HG02938 (cell line): ENCODE measurements around the gene GPR176.
A peak's percentile ranks its signal among the peaks of the same experiment; 100 is the strongest.

Source experiments
- ATAC-seq: cut with Tn5 transposase; IDR thresholded peaks from one replicate; pipeline ENCODE4 v1.9.1; 2021; ENCODE audit warnings: mild to moderate bottlenecking, moderate library complexity; ENCODE audit not compliant: unreplicated experiment

Gene GPR176

DNA sequence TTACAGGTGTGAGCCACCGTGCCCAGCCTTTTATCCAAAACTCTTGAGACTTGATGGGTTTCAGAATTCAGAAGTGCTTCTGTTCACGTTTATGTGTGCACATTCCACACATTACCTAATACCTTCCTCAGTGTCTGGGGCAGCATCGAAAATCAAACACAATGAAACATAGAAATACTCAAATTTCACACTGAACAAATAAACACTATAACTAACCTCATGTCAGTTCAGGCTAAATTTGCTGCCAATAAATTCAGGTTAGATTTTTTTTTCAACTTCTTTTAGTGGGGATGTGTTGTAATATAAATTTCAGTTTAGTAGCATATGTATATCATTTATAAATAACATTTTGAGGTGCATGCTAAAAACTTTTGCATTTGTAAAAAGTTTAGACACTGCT lies 16.6 kb upstream of the GPR176 start:
- ATAC-seq: no peak

DNA sequence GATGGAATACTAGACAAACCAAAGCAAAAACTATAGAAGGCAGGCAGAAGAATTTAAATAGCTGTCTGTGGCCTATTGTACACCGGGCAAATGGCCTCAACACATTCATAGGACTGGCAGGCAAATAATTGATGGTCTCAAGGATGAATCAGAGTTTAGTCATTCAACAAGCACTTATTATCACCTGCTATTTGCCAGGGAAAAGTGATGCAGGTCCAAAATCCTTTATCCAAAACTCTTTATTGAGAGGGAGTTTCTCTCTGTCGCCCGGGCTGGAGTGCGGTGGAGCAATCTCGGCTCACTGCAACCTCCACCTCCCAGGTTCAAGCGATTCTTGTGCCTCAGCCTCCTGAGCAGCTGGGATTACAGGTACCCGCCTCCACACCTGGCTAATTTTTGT lies 16.1 kb upstream of the GPR176 start:
- ATAC-seq: no peak

DNA sequence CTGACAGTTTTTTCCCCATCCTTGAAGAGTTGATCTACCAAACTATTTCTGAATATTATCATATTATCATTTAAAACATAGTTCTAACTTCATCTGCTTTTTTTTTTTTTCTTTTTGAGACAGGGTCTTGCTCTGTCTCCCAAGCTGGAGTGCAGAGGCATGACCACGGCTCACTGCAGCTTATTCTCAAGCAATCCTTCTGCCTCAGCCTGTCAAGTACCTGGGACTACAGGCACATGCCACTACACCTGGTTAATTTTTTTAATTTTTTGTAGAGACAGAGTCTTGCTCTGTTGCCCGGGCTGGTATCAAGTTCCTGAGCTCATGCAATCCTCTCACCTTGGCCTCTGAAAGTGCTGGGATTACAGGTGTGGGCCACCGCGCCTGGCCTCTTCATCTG lies 15.2 kb upstream of the GPR176 start:
- ATAC-seq: no peak

DNA sequence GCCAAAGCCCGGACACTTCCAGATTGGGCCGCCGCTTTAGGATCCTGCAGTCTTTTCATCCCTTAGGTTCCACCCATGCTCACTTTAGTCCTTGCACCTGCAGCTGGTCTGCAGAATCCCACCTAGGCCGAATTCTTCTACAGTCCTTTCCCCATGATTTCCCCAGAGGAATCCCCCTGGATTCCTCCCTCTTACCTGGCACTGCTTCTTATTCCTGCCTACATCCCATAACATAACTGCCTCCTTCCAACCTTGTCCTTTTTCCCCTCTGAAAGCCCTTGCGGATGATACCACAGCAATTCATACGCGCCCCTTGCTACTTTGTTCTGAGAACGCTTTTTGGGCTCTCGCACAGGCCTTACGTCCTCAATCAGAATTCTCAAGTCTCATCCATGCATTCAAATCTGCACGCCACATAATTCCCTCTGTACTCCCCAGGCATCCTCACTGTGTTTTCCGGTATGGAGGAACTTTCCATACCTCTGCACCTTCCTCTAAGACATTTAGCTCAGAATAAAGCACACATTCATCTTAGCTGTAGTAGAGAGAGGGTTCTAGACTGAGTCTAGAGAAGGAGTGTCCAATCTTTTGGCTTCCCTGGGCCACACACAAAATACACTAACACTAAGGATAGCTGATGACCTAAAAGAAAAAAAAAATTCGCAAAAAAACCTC lies 14.5 kb upstream of the GPR176 start:
- ATAC-seq: peak; percentile 16

DNA sequence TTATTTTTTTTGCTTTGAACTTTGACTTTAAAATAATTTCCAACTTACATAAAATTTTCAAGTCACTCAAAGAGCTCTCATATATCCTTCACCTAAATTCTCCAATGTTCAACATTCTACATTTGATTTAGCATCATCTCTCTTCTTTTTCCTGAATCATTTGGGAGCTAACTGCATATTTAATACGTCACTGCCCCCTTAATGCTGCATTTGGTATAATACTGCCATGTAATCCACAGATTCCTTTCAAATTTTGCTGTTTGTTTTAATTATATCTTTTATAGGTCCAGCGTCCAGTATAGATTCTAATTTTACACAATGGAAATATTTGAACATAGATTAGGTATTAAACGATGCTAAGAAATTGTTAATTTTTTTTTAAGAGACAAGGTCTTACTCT lies 11.5 kb upstream of the GPR176 start:
- ATAC-seq: no peak

DNA sequence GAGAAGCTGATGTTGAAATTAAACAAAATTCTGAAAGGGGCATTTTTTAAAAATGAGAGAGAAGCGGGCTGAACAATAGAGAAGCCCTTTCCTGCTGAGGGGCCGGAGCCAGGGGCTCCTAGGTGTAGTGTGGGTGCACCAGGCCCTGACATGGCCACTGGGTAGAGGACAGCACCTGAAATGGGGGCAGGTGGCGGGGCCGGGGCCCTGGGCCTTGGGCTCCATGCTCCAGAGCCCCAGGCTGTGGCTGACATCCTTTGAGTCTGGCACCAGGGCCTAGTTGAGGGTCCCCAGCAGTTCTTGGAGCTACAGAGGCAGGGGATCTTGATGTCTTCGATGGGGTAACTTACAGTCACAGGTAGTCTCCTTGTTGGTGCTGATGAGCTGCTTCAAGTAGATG lies 6.5 kb upstream of the GPR176 start:
- no peak for ATAC-seq

DNA sequence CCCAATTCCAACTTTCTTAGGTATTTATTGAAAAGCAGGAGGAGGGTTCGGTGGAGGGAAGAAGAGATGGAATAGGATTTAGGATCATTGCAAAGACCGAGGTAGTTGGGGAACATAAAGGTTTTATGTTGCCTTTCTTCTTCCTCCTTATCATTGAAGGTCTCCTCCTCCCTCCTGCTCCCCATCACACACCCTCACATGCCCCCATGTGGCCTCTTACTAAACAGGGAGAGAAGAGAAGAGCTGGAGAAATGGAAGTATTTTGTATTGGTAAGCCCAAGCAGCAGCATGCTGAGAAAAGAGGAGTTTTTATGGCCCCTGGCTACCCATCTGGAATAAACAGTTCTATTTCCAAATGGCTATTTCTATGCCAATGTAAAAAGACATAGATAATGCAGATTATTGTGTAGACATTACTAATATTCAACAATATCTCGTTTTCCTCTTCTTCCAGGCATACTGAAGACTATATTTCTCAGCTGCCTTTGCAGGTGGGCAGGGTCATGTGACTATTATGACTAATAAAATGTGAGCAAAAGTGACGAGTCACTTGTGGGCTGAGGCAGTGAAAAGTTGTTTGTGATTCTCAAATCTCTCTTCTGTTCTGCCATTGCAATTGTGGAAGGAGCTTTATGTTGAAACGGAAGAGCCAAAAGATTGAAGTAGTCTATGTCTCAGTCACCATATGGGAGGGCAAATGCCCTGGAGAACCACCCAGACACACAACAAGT lies 5.2 kb upstream of the GPR176 start:
- ATAC-seq: no peak

DNA sequence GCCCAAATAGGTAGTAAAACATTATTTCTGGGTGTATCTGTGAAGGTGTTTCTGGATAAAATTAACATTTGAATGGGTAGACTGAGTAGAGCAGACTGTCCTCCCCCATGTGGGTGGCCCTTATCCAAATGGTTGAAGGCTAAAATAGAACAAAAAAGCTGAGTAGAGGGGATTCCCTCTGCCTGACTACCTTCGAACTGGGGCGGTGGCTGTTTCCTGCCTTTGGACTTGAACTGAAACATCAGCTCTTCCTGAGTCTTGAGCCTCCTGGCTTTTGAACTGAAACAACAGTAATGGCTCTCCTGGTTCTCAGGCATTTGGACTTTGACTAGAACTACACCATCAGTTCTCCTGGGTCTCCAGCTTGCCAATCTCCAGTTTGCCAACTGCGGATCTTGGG lies 4.4 kb upstream of the GPR176 start:
- ATAC-seq: no peak

DNA sequence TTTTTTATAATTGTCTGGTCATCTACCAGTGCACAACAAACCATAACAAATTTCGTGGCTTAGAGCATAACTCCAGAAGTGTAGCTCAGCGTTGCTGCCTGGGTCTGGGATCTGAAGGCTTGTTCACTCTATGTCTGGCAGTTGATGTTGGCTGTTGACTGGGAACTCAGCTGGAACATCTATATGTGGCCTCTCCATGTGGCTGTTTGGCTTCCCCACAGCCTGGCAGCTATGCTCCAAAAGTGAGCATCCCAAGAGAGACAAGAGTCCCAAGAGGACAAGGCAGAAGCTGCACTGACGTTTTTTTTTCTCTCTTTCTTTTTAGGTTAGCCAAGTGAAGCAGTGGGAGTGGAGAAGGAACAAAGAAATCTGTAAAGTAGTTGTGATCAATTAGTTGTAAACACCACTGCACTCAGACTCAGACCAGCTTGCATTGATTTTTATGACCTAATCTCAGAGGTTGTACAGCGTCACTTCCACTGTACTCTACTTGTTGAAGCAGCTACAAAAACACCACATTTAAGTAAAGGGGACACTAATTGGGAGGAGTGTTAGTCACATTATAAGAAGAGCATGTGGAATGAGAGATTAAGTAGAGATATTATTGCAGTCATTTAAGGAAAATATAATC lies 2.5 kb upstream of the GPR176 start:
- ATAC-seq: no peak

DNA sequence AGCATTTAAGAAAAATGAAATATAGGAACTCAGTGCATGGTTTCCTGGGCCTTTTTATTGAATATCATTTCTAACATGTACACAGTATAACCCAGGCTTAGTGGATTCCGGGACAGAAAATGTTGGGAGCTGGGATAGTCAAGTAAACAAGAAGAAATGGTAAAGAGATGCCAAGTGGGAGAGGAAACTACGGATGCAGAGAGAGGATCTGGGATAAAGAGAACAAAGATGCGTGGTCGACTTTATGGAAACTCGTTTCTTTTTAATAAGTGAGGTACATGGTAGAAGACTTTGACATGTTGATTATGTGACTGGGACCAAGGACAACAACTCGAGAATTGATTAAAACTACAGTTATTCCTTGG lies 1.2 kb upstream of the GPR176 start:
- no peak for ATAC-seq

DNA sequence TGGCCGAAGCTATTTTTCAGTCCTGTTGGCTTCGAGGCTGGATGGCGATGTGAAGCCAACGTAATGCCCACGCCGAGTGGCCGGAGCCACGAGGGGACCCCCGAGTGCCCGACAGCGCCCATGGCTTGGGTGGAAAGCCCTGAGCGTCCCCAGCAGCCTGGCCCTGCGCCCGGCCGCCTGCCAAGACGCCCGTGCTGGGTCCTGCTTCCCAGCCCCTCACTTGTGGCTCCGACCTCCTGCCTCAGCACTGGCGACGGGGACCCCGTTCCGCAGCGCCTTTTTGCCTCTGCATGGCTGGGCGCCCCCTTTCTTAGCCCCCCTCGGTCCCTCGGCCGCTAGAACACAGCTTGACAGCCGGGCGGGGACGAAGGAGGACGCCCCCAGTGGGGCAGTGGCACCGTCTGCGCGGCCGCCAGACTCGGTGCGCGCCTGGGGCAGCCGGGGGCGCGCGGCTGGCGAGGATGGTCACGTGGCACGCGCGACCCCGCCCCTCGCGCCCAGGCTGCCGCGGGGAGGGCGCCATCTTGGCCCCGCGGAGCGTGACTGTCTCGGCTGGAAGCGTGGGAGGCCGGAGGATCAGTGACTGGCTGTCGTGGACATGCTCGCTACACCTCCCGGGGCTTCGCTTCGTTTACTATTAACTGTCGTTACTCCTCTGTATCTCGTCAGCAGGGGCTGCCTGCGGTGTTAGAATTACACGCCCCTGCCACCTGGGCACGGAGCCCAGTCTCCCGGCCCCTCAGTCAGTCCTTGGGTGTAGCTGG lies 626 bp upstream of the GPR176 start:
- ATAC-seq: peak; percentile 71

DNA sequence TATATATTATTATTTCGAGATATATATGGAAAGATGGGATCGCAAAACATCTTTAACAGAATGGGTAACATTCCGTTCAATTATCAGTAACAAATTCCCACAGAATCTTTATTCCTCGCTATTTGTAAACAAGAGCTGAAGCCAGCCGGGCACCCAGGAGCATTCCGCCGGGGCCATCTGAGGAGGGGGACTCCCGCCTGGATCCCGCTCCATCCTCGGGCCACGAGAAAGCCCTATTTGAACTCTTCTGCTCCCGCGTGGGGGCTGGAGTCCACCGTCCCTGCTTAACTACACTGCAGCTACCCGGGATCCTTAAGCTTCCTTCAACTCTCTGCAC lies 687 bp downstream of the GPR176 start:
- ATAC-seq: no peak

DNA sequence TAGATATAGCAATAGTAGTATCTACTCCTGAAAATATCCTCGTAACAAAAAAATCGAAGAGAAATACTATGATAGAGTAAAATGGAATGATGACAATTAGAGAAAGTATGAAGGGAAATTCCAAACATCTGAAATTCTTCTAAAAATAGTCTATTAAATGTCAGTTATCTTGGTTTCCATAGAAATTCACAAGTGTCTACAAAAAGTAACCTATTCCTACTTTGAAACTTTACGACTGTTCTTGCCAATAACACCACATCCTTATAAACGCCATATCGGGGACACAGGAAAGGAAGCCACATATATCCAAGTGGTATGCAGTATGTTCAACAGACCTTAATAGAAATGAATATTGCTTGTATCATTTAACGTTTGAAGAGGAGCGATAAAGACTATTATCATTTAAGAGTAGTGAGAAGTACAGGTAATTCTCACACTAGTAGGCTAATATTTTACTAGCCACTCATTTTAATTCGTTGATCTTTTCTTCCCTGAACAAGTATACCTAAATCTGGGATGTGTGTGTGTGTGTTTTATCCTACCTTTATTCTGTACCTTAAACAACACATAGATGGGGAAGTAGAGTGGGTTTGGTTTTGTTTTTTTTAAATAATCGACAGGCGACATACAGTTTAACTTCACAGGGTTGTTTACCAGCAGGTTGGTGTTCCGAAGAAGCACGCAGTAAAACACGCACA lies 1.2 kb downstream of the GPR176 start:
- ATAC-seq: no peak

DNA sequence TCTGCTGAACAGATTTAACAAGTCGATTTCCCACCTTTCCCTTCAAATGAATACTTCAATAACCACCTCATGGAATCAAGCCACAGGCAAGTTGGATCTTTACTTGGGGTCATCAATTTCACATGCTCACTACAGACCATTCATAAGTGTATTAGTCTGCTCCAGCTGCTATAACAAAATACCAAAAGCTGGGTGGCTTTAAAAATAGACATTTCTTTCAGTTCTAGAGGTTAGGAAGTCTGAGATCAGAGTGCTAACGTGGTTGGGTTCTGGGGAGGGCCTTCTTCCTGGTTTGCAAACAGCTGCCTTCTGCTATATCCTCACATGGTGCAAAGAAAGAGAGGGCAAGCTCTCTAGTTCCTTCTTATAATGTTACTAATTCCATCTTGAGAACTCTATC lies 5.1 kb downstream of the GPR176 start:
- no peak for ATAC-seq

DNA sequence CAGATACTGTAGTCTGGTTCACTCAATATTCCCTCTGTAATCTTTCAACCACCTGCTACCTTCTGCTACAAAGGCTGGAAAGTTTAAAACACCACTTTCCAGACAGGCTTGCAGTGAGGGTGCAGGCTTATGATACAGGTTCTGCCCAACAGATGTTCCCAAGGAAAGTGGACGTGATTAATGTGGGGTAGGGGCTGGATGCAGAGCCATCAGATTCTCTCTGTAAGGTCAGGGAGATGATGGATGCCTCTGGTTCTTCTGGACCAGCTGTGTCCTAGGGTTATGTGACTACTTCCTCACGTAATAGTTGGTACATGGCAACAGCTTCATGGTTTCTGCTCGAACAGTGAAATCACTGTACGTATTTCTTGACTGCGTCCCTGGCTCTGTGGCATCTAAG lies 11.1 kb downstream of the GPR176 start:
- no peak for ATAC-seq

DNA sequence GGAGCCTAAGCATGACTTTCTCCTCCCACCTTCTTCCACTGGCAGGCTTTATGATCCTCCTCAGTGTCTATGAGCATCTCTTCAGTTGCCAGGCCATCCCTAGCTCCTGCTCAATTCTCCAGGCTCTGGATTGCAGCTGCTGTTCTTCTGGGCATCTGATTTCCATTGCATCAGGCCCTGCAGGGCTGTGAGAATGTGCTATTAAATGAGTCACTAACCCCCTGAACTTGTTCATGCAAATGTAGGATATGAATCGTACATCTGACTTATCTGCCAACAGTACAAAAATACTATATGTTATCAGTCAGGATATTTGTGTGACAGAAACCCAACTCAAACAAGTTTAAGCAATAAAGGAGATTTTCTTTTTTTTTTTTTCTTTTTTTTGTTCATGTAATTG lies 11.9 kb downstream of the GPR176 start:
- ATAC-seq: no peak

DNA sequence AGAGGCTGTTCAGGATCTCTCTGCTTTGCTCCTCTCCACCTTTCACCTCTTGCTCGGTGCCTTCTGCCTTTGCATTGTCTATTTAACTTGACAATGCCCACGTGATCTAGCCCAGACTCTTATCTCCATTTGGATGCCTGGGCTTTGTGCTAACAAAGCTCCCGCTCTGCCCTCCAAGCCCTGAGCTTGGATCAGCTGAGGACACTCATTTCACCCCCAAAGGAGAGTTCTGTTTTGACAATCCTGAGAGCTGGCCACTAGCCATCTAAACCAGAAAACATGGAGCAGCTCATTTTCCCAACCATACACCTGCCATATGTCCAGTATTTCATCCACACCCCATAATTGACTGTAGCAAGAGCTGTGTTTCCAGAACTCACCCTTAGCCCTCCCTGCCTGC lies 12.8 kb downstream of the GPR176 start:
- ATAC-seq: no peak

DNA sequence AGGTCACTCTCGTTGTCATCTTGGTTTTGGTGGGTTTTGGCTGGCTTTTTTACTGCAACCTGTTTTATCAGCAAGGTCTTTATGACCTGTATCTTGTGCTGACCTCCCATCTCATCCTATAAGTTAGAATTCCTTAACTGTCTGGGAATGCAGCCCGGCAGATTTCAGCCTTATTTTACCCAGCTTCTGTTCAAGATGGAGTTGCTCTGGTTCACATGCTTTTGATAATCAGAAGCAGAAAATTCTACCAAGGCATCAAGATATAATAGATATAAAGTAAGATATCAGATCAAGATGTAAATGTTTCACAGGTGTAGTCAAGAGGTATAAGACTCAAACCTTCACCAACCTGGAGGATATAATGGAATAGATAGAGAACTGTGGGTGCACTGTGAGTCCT lies 16.0 kb downstream of the GPR176 start:
- ATAC-seq: no peak

DNA sequence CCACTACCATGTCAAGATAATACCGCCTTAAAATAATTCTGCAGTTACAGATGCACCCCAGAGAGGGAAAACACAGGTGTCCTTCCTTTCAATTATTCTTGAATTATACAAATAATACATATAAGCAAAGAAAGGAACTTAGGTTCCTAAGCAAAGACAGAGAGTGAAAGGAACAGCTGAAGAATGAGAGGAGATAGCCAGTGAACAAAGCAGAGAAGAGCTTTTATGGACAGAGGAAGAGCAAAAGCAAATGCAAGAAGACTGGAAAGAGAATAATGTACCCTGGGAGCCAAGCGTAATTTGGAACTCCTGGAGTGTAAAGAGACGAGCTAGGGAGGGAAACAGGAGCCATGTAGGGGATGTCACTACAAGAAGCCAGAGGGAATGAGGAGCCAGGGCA lies 21.7 kb downstream of the GPR176 start:
- ATAC-seq: no peak

DNA sequence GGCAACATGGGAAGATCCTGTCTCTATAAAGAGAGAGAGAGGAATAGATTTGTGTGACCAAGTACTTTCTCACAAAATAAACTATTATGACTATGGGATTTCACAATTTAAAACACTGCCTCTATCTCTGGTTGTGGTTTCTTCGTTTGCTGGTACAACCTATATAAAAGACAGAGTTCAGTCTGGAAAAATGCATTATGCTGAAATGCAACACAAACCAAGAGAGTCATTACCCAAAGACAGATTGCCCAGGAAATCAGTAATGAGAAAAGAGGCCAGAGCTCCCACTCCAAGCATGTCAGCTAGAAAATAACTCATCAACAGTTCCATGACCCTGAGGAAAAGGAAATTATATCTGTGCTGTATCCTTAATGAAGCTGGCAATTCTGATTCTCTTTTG lies 23.2 kb downstream of the GPR176 start:
- no peak for ATAC-seq

DNA sequence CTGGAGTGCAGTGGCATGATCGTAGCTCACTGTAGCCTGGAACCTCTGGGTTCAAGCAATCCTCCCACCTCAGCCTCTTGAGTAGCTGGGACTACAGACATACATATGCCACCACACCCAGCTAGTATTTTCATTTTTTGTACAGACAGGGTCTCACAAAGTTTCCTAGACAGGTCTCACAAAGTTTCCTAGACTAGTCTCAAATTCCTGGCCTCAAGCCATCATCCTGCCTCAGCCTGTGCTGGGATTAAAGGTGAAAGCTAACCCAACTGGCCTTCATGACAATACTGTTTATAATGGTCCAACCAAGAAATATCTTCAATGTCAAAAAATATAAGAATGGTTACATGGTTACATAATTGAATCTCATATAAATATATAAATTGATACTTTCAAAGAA lies 24.0 kb downstream of the GPR176 start:
- ATAC-seq: no peak
